BLaER1 (cell line): Measurements from ENCODE around the gene SCN2B.

Experiments used
- H3K27ac ChIP-seq: shearing (Covaris generic); formaldehyde crosslinking; 2 replicates; pipeline ENCODE4 v1.8.1; 2022
- H3K27me3 ChIP-seq: shearing (Covaris generic); formaldehyde crosslinking; 2 replicates; pipeline ENCODE4 v1.8.1; 2022
- H3K36me3 ChIP-seq: shearing (Covaris generic); formaldehyde crosslinking; 2 replicates; pipeline ENCODE4 v1.8.1; 2022
- H3K4me1 ChIP-seq: shearing (Covaris generic); formaldehyde crosslinking; 2 replicates; pipeline ENCODE4 v1.8.1; 2022
- H3K4me2 ChIP-seq: shearing (Covaris generic); formaldehyde crosslinking; 2 replicates; pipeline ENCODE4 v1.8.1; 2022
- H3K4me3 ChIP-seq: shearing (Covaris generic); formaldehyde crosslinking; 2 replicates; pipeline ENCODE4 v1.8.1; 2022
- H3K9ac ChIP-seq: shearing (Covaris generic); formaldehyde crosslinking; 2 replicates; pipeline ENCODE4 v1.8.1; 2022
- H3K9me3 ChIP-seq: shearing (Covaris generic); formaldehyde crosslinking; 2 replicates; pipeline ENCODE4 v1.8.1; 2022
- H4K20me1 ChIP-seq: shearing (Covaris generic); formaldehyde crosslinking; 2 replicates; pipeline ENCODE4 v1.8.1; 2022
- Cebpa-rat ChIP-seq: shearing (Covaris generic); IDR thresholded peaks from 2 replicates; pipeline ENCODE4 v1.8.1; 2022

The SCN2B gene

GRCh38 chr11:118155776-118156530 lies 20.5 kb downstream of the SCN2B start:
- peaks cover 13% of the 10 kb centered on the region for H3K4me1 ChIP-seq
- H3K27me3 ChIP-seq, result peaks cover 89% of the 10 kb centered on the region
- H4K20me1 ChIP-seq, result peaks cover 22% of the 10 kb centered on the region; the same call in 1 of the 2 replicates
- no peak overlapping the region for H3K4me2 ChIP-seq
- no peak overlapping the region for H3K27ac ChIP-seq
- H3K4me3 ChIP-seq, result no peak overlapping the region
- H3K9ac ChIP-seq, result no peak overlapping the region
- no peak for TF ChIP-seq Cebpa-rat
- no peaks in the 10 kb centered on the region for H3K36me3 ChIP-seq
- H3K9me3 ChIP-seq, result no peaks in the 10 kb centered on the region

- Histone ChIP-seq H3K4me1 (peaks cover 13% of the 10 kb centered on the region), H3K9ac (no peak overlapping the region), H3K4me3 (no peak overlapping the region), H3K27me3 (peaks cover 100% of the 10 kb centered on the region), H3K36me3 (no peaks in the 10 kb centered on the region), H3K27ac (no peak overlapping the region), H3K9me3 (no peaks in the 10 kb centered on the region), H3K4me2 (no peak overlapping the region), H4K20me1 (peaks cover 29% of the 10 kb centered on the region; the same call in 1 of the 2 replicates)
- no peak for TF ChIP-seq Cebpa-rat
Measured at GRCh38 chr11:118154641-118155040, 21.8 kb downstream of the SCN2B start.

DNA sequence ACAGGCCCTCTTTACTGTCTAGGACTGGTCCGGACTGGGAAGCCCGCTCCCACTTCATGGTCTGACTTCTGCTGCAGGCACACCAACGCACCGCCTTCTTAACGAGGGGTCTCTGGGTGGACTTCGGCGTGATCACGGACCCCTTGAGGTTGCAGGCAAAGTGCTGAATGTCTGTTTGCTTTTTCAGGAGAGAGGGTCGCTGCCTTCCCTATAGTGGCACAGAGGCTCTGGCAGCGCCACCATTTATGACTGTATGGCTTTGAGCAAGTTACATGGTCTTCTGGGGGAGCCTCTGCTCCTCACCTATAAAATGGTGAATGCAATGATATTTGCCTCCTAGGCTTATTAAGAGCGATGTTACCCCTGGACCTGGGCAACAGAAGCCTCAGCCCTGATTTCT lies 22.5 kb downstream of the SCN2B start:
- Histone ChIP-seq H3K27me3 (peaks cover 100% of the 10 kb centered on the region), H3K4me3 (no peak overlapping the region), H3K4me2 (no peak overlapping the region), H3K9me3 (no peaks in the 10 kb centered on the region), H3K36me3 (no peaks in the 10 kb centered on the region), H3K4me1 (peaks cover 13% of the 10 kb centered on the region), H3K27ac (no peak overlapping the region), H3K9ac (no peak overlapping the region), H4K20me1 (peaks cover 29% of the 10 kb centered on the region; the same call in 1 of the 2 replicates)
- TF ChIP-seq Cebpa-rat, result no peak

DNA sequence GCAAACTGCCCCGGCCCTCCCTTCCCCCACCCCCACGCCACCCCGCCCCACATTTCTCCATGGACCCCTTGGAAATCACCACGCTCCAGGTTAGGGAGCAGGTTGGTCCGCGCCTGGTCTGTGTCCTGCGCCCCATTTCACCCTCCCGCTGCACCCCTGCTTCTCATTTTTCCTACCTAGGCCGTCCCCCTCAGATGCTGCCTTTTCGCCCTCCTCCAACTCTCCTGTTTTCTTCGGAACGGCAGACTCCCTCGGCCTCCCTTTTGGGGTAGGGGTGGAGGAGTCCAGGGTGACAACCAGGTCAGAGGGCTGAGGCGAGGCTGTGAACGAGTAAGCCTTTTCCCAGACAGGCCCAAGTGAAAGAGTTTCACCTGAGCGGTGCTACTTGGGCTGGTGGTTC lies 22.9 kb downstream of the SCN2B start:
- TF ChIP-seq Cebpa-rat, result no peak
- H3K4me1 ChIP-seq, result peaks cover 13% of the 10 kb centered on the region

DNA sequence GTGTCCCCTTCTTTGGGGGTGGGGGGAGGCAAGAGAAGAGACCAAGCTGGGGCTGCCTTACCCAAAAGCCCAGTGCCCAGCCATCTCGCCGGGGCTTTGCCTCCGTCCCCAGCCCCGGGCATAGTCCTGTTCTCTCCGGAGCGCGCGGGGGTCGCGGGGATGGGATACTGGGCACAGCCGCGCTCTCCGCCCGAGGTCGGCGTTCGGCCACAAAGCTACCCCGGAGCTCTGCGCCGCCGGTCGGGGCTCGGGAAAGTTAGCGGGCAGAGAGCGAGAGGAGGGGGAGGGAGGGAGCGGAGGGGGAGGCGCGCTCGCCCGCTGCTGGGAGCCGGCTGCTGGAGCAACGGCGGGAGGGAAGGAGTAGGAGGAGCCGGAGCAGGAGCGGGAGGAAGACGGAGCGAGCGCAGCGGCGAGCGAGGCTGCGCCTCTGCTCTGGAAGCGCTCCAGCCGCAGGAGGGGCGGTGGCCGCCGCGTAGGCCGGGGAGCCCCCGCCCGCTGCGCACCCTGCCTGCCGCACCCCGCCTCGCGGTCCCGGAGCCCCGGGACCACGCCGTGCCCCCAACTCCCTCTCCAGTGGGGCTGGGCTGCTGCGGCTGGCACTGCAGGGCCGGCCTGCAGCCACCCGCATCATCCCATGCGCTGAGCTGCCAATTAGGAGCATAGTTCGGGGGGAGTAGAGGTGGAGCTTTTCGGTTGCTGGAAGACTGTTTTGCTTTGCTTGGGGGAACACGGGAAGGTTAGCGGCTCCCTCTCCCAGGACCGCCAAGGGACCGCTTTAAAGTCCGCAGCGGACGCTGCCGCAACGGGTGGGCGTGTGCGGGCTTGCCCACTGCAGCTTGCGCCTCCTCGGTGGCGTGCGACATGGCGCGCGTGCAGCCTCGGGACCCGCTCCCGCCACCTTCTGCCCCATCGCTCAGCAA lies 23.6 kb downstream of the SCN2B start, which contains the start of gene SCN4B:
TSS of gene SCN4B (minus strand) at position 272 of the 920 bp plus-strand sequence. CDS start at position 122, 150 bp downstream.
- Histone ChIP-seq H3K27ac (no peak within 1 kb of the TSS), H3K4me2 (peak within 1 kb of the TSS; percentile 96), H3K9me3 (no peaks in the 10 kb centered on the region), H3K36me3 (no peaks in the 10 kb centered on the region), H3K4me1 (peaks cover 13% of the 10 kb centered on the region), H3K9ac (no peak within 1 kb of the TSS), H4K20me1 (peaks cover 29% of the 10 kb centered on the region; the same call in 1 of the 2 replicates), H3K27me3 (peaks cover 100% of the 10 kb centered on the region), H3K4me3 (peak within 1 kb of the TSS; percentile 65)
- no peak for TF ChIP-seq Cebpa-rat

More for the DNA sequence above, 22.9 kb downstream of the SCN2B start:
- Histone ChIP-seq H3K36me3 (no peaks in the 10 kb centered on the region), H3K27me3 (peaks cover 100% of the 10 kb centered on the region), H3K27ac (no peak overlapping the region), H3K9ac (no peak overlapping the region), H4K20me1 (peaks cover 29% of the 10 kb centered on the region; the same call in 1 of the 2 replicates), H3K4me2 (peak overlapping the region; percentile 96), H3K9me3 (no peaks in the 10 kb centered on the region), H3K4me3 (peak overlapping the region; percentile 65; the same call in 1 of the 2 replicates)

DNA sequence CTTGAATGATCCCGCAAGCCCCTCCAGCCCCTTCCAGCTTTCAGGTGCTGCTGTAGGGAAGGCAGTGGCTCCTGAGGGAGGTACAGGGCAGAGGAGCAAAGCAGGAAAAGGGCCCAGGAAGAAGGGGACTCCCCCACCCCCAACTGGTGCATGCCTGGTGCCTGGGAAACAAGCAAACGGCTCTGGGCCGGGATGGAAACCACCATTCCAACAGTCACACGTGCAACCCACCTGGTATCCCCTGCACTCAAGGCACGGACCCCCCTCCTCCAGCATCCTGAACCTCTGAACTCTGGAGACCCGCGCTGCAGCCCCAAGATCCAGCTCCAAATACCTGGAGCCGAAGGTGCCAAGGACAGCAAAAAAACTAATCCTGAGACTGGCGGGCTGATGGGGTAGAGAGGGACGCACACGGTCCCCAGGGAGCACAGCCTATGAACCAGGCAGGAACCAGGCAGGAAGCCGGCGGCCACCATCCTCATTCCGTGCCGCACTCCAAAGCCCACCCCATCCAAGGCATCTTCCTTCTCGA lies 24.4 kb downstream of the SCN2B start:
- Histone ChIP-seq H3K9ac (no peak overlapping the region), H3K27me3 (peaks cover 100% of the 10 kb centered on the region), H3K36me3 (no peaks in the 10 kb centered on the region), H3K4me1 (peaks cover 17% of the 10 kb centered on the region), H3K4me3 (peak overlapping the region; percentile 65), H3K27ac (no peak overlapping the region), H4K20me1 (peaks cover 29% of the 10 kb centered on the region; the same call in 1 of the 2 replicates), H3K9me3 (no peaks in the 10 kb centered on the region), H3K4me2 (peak overlapping the region; percentile 96)
- TF ChIP-seq Cebpa-rat, result no peak

- Histone ChIP-seq H3K4me2 (no peak overlapping the region), H3K9ac (no peak overlapping the region), H3K9me3 (no peaks in the 10 kb centered on the region), H3K4me1 (peaks cover 17% of the 10 kb centered on the region), H3K4me3 (no peak overlapping the region), H4K20me1 (peaks cover 23% of the 10 kb centered on the region; the same call in 1 of the 2 replicates), H3K27ac (no peak overlapping the region), H3K27me3 (peaks cover 100% of the 10 kb centered on the region), H3K36me3 (no peaks in the 10 kb centered on the region)
- no peak for TF ChIP-seq Cebpa-rat
Measured at GRCh38 chr11:118151431-118151830, 25.0 kb downstream of the SCN2B start.

DNA sequence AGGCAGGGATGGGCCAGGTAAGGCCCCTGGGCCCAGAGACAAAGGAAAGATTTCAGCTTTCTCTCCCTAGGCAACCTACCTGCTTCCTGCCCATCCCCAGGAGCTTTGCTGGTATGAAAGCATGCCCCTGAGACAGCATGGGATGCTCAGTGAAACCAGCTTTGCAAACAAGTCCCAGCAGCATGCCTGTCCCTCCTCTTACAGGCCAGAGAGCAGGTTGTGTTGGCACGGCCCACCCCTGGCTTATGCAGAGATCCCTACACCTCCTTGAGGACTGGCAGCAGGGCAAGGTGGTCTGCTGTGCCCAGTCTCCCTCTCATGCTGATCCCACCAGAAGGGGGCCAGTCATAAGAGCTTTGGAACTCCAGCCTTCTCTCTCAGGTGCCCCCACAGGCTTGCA lies 26.9 kb downstream of the SCN2B start:
- Histone ChIP-seq H3K36me3 (no peaks in the 10 kb centered on the region), H3K4me3 (no peak overlapping the region), H3K4me2 (no peak overlapping the region), H3K27ac (no peak overlapping the region), H4K20me1 (peaks cover 20% of the 10 kb centered on the region; the same call in 1 of the 2 replicates), H3K27me3 (peaks cover 100% of the 10 kb centered on the region), H3K9me3 (no peaks in the 10 kb centered on the region), H3K9ac (no peak overlapping the region), H3K4me1 (peaks cover 17% of the 10 kb centered on the region)
- TF ChIP-seq Cebpa-rat, result no peak

DNA sequence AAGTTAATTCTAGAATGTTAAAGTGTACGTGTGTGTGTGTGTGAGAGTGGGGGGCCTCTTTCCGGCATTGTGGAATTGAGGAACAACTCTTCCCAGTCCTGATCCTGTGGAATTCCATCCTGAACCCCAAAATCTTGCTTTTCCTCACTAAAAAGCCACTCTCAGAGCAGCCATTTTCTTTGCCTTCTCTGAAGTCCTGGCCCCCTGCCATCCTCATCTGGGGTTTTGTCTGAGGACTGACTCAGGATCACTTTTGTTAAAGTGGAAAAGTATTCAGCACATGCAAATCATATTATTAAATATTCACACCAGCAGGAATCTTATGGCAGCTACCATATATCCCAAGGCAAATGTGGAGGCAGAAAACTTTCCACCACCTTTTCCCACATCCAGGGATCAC lies 27.6 kb downstream of the SCN2B start:
- Histone ChIP-seq H3K4me3 (no peak overlapping the region), H3K36me3 (no peaks in the 10 kb centered on the region), H3K27ac (no peak overlapping the region), H4K20me1 (peaks cover 20% of the 10 kb centered on the region; the same call in 1 of the 2 replicates), H3K27me3 (peaks cover 100% of the 10 kb centered on the region), H3K9ac (no peak overlapping the region), H3K9me3 (no peaks in the 10 kb centered on the region), H3K4me2 (no peak overlapping the region), H3K4me1 (peaks cover 17% of the 10 kb centered on the region)
- no peak for TF ChIP-seq Cebpa-rat
